Bronchial epithelial cell (primary cell): Measurements from ENCODE around the gene RHBDD3. TPM values are rescaled to one million over a fixed set of nuclear protein-coding genes. Genes with fewer than 3 reads are reported as not detected.

Experiments
- DNase-seq: peaks from one replicate; pipeline ENCODE4 v3.0.0-alpha.2; 2010; ENCODE audit warnings: low read depth
- FAIRE-seq: peaks from 2 replicates; lab custom pipeline; 2011; peaks lifted over from hg19 to GRCh38; lab: Jason Lieb, UNC
- H3K27me3 ChIP-seq: 2 replicates; pipeline ENCODE4 v1.5.1; 2011; ENCODE audit warnings: low read length; ENCODE audit not compliant: control insufficient read depth, insufficient read depth
- H3K36me3 ChIP-seq: 2 replicates; pipeline ENCODE4 v1.5.1; 2011; ENCODE audit warnings: low read length; ENCODE audit not compliant: control insufficient read depth, insufficient read depth
- H3K4me3 ChIP-seq: 2 replicates; pipeline ENCODE4 v1.5.1; 2011; ENCODE audit warnings: mild to moderate bottlenecking, low read depth, low read length, control low read depth
- total RNA-seq: library from RNA; depleted of rRNA; stranded (reverse); fragments of >200 nt; gene quantifications from 2 replicates; pipeline ENCODE4 v1.2.1, GENCODE V29; 2014
- TF ChIP-seq, protein P1 (sequence below): IDR thresholded peaks from 2 replicates; pipeline ENCODE4 v1.5.1; 2011; ENCODE audit warnings: mild to moderate bottlenecking, moderate library complexity, low read length, control low read depth, inconsistent platforms; ENCODE audit not compliant: insufficient read depth, severe bottlenecking

RHBDD3 gene
- total RNA-seq, 1 donor from 2014 or later, result 21.6 TPM

DNA sequence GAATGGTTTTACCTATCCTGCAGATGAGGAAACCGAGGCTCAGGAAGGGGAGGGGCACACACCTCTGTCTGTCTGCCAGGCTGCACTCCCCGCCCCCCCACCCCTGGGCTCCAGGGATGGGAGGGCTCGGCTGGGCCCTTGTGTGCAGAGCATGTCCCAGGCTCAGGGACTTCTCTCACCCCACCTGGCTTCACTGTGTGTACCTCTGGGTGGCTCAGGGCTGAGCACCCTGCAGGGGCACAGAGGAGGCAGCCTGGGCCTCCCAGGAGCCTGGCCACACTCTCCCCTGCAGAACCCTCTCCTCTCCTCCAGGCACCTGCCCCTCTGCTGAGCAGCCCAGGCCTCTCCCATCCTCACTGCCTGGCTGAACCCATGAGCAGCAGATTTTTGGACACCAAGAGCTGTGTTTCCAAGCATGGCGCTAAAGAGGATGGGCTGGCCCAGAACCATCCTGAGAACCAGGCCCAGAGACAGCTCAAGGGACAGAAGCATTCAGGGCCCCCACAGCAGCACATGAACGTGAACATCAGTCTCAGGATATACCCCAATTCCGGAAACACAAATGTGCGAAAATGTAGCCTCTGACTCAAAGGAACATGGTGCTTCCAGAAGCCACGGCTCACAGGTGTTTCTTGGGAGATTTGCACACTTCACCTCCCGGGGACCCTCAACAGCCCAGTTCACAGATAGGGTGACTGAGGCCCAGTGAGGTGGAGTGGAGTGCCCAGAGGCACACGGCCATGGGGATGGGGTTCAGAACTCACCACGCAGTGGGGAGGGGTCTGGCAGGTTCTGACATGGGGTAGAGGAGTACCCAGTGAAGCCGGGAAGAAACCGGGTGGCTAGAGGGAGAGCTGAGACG is 51.5 kb downstream of the RHBDD3 start:
- H3K4me3 ChIP-seq, result no peak overlapping the region
- DNase-seq (no peak), FAIRE-seq (no peak)
- H3K27me3 ChIP-seq, result peaks cover 2% of the 10 kb centered on the region
- TF ChIP-seq, protein P1, sequence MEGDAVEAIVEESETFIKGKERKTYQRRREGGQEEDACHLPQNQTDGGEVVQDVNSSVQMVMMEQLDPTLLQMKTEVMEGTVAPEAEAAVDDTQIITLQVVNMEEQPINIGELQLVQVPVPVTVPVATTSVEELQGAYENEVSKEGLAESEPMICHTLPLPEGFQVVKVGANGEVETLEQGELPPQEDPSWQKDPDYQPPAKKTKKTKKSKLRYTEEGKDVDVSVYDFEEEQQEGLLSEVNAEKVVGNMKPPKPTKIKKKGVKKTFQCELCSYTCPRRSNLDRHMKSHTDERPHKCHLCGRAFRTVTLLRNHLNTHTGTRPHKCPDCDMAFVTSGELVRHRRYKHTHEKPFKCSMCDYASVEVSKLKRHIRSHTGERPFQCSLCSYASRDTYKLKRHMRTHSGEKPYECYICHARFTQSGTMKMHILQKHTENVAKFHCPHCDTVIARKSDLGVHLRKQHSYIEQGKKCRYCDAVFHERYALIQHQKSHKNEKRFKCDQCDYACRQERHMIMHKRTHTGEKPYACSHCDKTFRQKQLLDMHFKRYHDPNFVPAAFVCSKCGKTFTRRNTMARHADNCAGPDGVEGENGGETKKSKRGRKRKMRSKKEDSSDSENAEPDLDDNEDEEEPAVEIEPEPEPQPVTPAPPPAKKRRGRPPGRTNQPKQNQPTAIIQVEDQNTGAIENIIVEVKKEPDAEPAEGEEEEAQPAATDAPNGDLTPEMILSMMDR, result no peak
- no peaks in the 10 kb centered on the region for H3K36me3 ChIP-seq

DNA sequence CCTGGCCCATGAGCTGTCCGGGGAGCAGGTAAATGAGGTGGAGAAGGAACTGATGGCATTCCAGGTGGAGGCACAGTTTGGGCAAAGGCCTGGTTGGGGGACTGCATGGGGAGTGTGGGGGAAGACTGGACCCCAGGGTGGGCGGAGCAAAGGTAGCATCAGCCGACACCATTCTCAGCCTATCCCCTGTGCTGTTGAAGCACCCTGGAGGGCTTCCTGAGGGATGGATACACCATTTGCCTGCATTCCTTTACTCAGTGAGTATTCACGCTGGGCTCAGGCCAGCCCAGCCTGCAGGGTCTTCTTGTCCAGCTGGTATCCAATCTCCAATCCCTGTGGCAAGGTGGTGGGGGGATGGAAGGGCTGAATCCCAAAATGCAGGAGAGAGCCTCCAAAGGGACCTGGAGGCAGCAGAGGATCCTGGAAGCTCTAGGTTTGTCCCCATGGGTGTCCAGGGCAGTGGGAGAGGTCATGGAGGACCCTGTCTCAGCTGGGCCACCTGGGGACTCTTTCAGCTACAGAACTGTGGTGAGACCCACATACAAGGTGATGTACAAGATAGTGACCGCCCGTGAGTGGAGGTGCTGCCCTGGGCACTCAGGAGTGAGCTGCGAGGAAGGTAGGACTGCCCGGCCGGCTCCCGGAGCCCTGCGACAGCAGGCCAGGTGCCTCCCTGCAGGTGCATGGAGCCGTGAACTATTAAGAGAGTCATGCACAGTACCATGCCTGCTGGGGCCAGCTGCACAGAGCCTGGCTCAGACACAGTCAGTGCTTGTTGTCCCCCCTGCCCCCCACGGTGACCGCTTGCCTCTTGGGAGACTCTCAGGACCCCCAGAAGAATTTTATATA is 52.5 kb downstream of the RHBDD3 start:
- no peaks in the 10 kb centered on the region for H3K36me3 ChIP-seq
- peaks cover 2% of the 10 kb centered on the region for H3K27me3 ChIP-seq
- no peak overlapping the region for H3K4me3 ChIP-seq
- TF ChIP-seq, protein P1, result no peak
- DNase-seq (no peak), FAIRE-seq (no peak)

DNA sequence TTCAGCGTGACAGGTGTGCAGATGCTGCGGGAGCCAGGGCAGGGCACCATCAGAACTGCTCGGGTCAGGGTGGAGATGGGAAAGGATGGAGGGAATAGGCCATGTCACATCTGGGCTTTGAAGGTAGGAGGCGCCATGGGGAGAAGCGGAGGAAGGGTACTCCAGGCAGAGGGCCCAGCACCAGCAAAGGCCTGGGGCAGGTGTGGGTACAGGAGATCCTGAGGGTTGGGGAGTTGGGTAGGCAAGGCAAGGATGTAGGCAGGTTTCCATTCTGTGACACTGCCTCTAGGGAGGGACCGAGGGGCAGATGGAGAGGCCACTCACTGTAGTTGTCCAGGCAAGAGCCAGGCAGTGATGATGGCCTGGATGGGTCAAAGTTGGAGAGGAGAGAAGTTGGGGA is 53.5 kb downstream of the RHBDD3 start:
- Histone ChIP-seq H3K36me3 (no peaks in the 10 kb centered on the region), H3K27me3 (peaks cover 2% of the 10 kb centered on the region), H3K4me3 (no peak overlapping the region)
- no peak for DNase-seq
- TF ChIP-seq, protein P1, result no peak
- FAIRE-seq, result no peak

DNA sequence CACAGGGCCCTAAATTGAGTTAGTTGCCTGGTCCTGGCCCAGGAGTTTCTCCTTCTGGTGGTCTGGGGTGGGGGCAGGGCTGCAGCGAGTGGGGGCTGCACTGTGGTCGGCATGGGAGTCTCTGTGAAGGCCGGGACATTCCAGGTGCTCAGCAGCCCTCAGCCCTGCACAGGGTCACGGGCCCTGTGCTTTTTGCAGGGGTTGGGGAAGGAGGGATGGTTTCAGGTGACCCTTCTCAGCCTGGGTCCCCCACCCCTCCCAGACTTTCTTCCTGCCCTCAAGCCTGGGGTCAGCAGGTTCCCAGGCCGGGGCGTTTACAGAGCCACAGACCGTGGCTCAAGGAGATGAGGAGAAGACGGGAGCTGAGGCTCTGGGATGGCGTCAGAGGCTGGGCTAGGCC is 54.3 kb downstream of the RHBDD3 start:
- H3K4me3 ChIP-seq, result no peak overlapping the region
- peaks cover 3% of the 10 kb centered on the region for H3K27me3 ChIP-seq
- H3K36me3 ChIP-seq, result no peaks in the 10 kb centered on the region
- FAIRE-seq (no peak), DNase-seq (no peak)
- TF ChIP-seq, protein P1, result no peak

DNA sequence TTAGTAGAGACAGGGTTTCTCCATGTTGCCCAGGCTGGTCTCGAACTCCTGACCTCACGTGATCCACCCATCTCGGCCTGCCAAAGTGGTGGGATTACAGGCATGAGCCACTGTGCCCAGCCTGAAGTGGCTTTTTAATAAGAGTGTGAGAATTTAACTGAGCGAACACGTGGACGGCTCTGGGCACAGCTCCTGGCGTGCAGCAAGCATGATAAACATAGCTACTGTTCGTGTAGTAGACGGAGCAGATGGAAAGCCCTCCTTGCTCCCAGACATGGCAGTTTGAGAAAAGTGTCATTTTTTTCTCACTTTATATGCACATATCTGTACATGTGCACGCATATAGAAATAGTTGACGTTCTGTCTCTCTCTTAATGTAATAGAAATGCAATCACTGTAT is 55.0 kb downstream of the RHBDD3 start:
- no peaks in the 10 kb centered on the region for H3K36me3 ChIP-seq
- DNase-seq (no peak), FAIRE-seq (no peak)
- H3K27me3 ChIP-seq, result peaks cover 7% of the 10 kb centered on the region
- no peak overlapping the region for H3K4me3 ChIP-seq
- TF ChIP-seq, protein P1, result no peak
